Natural killer cell (primary cell): ENCODE measurements around the gene RAPGEF4. TPM values are rescaled to one million over a fixed set of nuclear protein-coding genes. Genes with fewer than 3 reads are reported as not detected.

Experiments
- ATAC-seq, 3 donors: fragments of 150-1000 bp in 2 of 3; fragments of 200-7000 bp in 1 of 3; cut with Tn5 transposase; 1 replicate in 1 of 3; 2 replicates in 2 of 3; pipeline ENCODE4 v1.10.0; 2021; ENCODE audit warnings: mild to moderate bottlenecking in 2 of 3, moderate library complexity in 2 of 3
- DNase-seq, 2 donors: peaks; one replicate each; pipeline versions ENCODE4 v3.0.0 to v3.0.0-alpha.2; 2013 to 2021; ENCODE audit warnings: mixed read lengths in 1 of 2
- H3K27ac ChIP-seq: one replicate; pipeline ENCODE4 v1.5.1; 2013; ENCODE audit warnings: mild to moderate bottlenecking, low read length
- H3K27me3 ChIP-seq: one replicate; pipeline ENCODE4 v1.6.1; 2013; ENCODE audit warnings: low read length; ENCODE audit not compliant: control insufficient read depth, insufficient read depth
- H3K36me3 ChIP-seq: one replicate; pipeline ENCODE4 v1.6.1; 2013; ENCODE audit warnings: low read length; ENCODE audit not compliant: control insufficient read depth, insufficient read depth
- H3K4me1 ChIP-seq: one replicate; pipeline ENCODE4 v1.6.1; 2013; ENCODE audit warnings: low read length; ENCODE audit not compliant: control insufficient read depth, insufficient read depth
- H3K4me3 ChIP-seq: one replicate; pipeline ENCODE4 v1.5.1; 2013; ENCODE audit warnings: low read length
- H3K9me3 ChIP-seq: one replicate; pipeline ENCODE4 v1.6.1; 2013; ENCODE audit warnings: low read length; ENCODE audit not compliant: control insufficient read depth, insufficient read depth
- H3K27ac Mint-ChIP-seq, 2 donors: one replicate each; pipeline ENCODE4 v1.8.0; 2022; ENCODE audit warnings: mild to moderate bottlenecking in 2 of 2, mixed read lengths in 2 of 2, moderate library complexity in 1 of 2
- H3K27me3 Mint-ChIP-seq, 2 donors: one replicate each; pipeline ENCODE4 v1.8.0; 2022; ENCODE audit warnings: low read depth in 2 of 2, mixed read lengths in 2 of 2
- H3K36me3 Mint-ChIP-seq: one replicate; pipeline ENCODE4 v1.8.0; 2022; ENCODE audit warnings: mixed read lengths
- H3K4me1 Mint-ChIP-seq, 2 donors: one replicate each; pipeline ENCODE4 v1.8.0; 2022; ENCODE audit warnings: mixed read lengths in 2 of 2
- H3K4me3 Mint-ChIP-seq: one replicate; pipeline ENCODE4 v1.8.0; 2022; ENCODE audit warnings: mild to moderate bottlenecking, moderate library complexity, mixed read lengths
- H3K9me3 Mint-ChIP-seq, 2 donors: one replicate each; pipeline ENCODE4 v1.8.0; 2022; ENCODE audit warnings: mixed read lengths in 2 of 2
- CTCF ChIP-seq: fragments of 200-600 bp; IDR thresholded peaks from one replicate; pipeline ENCODE4 v1.8.0; 2022; ENCODE audit warnings: antibody characterized with exemption
- WGBS: methylation state at CpG from one replicate; pipeline ENCODE4 v1.1.7; 2013; ENCODE audit warnings: missing lambda C conversion rate; ENCODE audit not compliant: insufficient coverage; 5-methylcytosine and 5-hydroxymethylcytosine counted together
- intact Hi-C: fragments of 100-400 bp; cut with micrococcal nuclease; formaldehyde crosslinking; loops from one replicate; pipeline ENCODE4 v1.14.2; 2022
- total RNA-seq, 4 donors: library from RNA; stranded (reverse); fragments of 120-200 nt in 1 of 4; gene quantifications; one replicate each; pipeline versions ENCODE4 v1.2.3 to v1.2.4, GENCODE V29; 2013 to 2022

Gene RAPGEF4
- total RNA-seq, 3 donors from 2014 or later (not counting 1 experiment from before 2014, with no cell fraction given): 0.50 TPM; not detected in 2

- intact Hi-C loops: no loop called here
- H3K27ac Mint-ChIP-seq: no peak overlapping the region
These were observed 39.7 kb downstream of the RAPGEF4 start for GRCh38 chr2:172775319-172775718.

GRCh38 chr2:172777431-172777830 lies 41.8 kb downstream of the RAPGEF4 start:
- 87% methylated on average over 3 of the region's 3 CpGs for WGBS
- H3K4me1 Mint-ChIP-seq: no peaks in the 10 kb centered on the region

More at GRCh38 chr2:172775319-172775718, 39.7 kb downstream of the RAPGEF4 start:
- Mint-ChIP-seq H3K36me3 (no peaks in the 10 kb centered on the region), H3K4me3 (no peak overlapping the region), H3K27me3 (peaks cover 9 to 11% of the 10 kb centered on the region in 2 donors), H3K9me3 (no peaks in the 10 kb centered on the region), H3K4me1 (no peaks in the 10 kb centered on the region)
- no peak overlapping the region for H3K27ac ChIP-seq
- no peak for TF ChIP-seq CTCF
- H3K9me3 ChIP-seq: no peaks in the 10 kb centered on the region
- no peak overlapping the region for H3K4me3 ChIP-seq
- 100% methylated on average over 1 of the region's 1 CpG for WGBS
- ATAC-seq (no peak), DNase-seq (no peak)
- no peaks in the 10 kb centered on the region for H3K27me3 ChIP-seq
- no peaks in the 10 kb centered on the region for H3K36me3 ChIP-seq
- no peaks in the 10 kb centered on the region for H3K4me1 ChIP-seq

GRCh38 chr2:172782506-172783164 lies 47.0 kb downstream of the RAPGEF4 start:
- no peaks in the 10 kb centered on the region for H3K9me3 ChIP-seq
- Mint-ChIP-seq H3K9me3 (no peaks in the 10 kb centered on the region), H3K4me3 (no peak overlapping the region), H3K27ac (no peak overlapping the region), H3K36me3 (no peaks in the 10 kb centered on the region), H3K27me3 (peaks cover 0 to 17% of the 10 kb centered on the region in 2 donors), H3K4me1 (no peaks in the 10 kb centered on the region)
- H3K27ac ChIP-seq: no peak overlapping the region
- H3K4me3 ChIP-seq: no peak overlapping the region
- DNase-seq: no peak
- 82% methylated on average over 6 of the region's 6 CpGs for WGBS
- intact Hi-C loops: no loop called here
- no peak for TF ChIP-seq CTCF
- no peak for ATAC-seq
- H3K4me1 ChIP-seq: no peaks in the 10 kb centered on the region
- no peaks in the 10 kb centered on the region for H3K27me3 ChIP-seq
- H3K36me3 ChIP-seq: no peaks in the 10 kb centered on the region

More at GRCh38 chr2:172777431-172777830, 41.8 kb downstream of the RAPGEF4 start:
- H3K9me3 ChIP-seq: no peaks in the 10 kb centered on the region
- TF ChIP-seq CTCF: no peak
- H3K27me3 ChIP-seq: no peaks in the 10 kb centered on the region
- no peak overlapping the region for H3K27ac ChIP-seq
- no peak overlapping the region for H3K4me3 ChIP-seq
- intact Hi-C loops: no loop called here
- no peaks in the 10 kb centered on the region for H3K36me3 Mint-ChIP-seq
- no peaks in the 10 kb centered on the region for H3K4me1 ChIP-seq
- no peak for ATAC-seq
- H3K9me3 Mint-ChIP-seq: no peaks in the 10 kb centered on the region
- peaks cover 11 to 15% of the 10 kb centered on the region in 2 donors for H3K27me3 Mint-ChIP-seq
- no peaks in the 10 kb centered on the region for H3K36me3 ChIP-seq
- no peak overlapping the region for H3K4me3 Mint-ChIP-seq
- H3K27ac Mint-ChIP-seq: no peak overlapping the region
- DNase-seq: no peak
